ENCODE measurements around the gene SP2. TPM values are rescaled to one million over a fixed set of nuclear protein-coding genes. Genes with fewer than 3 reads are reported as not detected.

Gene SP2
- total and polyA plus RNA-seq, 2 of the 13 experiments (the other 11 are each of a cell fraction or from before 2014, with no cell fraction given): 1.4 to 4.8 TPM

DNA sequence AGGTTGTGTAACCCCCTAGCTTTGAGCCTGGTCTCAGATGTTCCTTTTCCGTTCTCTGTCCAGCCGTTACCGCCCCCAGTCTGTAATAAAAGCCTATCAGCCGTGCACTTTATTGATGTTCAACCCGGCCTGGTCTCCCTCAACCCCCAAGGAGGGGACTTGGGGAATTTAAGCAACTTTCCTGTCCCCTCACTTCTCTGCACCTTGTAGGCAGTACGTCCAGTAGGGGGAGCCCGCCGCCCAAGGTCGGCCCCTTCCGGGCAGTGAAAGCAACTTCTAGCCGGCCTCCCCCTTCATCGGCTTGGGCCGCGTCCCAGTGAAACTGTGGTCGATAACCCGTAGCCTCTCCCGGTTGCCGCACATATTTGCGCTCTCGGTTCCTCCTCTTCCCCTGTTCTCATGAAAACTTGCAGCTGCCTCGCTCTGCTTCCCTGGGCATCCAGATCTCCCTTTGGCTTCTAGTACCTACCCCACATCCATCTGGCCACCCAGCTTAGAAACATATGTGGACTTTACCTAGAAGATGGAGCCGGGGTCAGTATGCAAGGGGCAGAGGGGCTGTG lies 53.2 kb downstream of the SP2 start (continued):
- TF ChIP-seq ZNF546 (CRISPR knock-in tag; conservative IDR thresholded peaks at IDR 0.05): no peak
- TF ChIP-seq ZNF530 (CRISPR knock-in tag; IDR thresholded peaks at IDR 0.05; ENCODE audit: low read depth): no peak
- no peak for TF ChIP-seq ZNF292 (CRISPR knock-in tag; IDR thresholded peaks at IDR 0.05; ENCODE audit: borderline replicate concordance, low read depth)
- no peak for TF ChIP-seq ZC3H4 (CRISPR knock-in tag; IDR thresholded peaks at IDR 0.05; ENCODE audit: borderline replicate concordance)
- peak; percentile 12; the same call in 1 of the 2 replicates for TF ChIP-seq MIXL1 (CRISPR knock-in tag; IDR thresholded peaks at IDR 0.05)
- TF ChIP-seq, protein P1, sequence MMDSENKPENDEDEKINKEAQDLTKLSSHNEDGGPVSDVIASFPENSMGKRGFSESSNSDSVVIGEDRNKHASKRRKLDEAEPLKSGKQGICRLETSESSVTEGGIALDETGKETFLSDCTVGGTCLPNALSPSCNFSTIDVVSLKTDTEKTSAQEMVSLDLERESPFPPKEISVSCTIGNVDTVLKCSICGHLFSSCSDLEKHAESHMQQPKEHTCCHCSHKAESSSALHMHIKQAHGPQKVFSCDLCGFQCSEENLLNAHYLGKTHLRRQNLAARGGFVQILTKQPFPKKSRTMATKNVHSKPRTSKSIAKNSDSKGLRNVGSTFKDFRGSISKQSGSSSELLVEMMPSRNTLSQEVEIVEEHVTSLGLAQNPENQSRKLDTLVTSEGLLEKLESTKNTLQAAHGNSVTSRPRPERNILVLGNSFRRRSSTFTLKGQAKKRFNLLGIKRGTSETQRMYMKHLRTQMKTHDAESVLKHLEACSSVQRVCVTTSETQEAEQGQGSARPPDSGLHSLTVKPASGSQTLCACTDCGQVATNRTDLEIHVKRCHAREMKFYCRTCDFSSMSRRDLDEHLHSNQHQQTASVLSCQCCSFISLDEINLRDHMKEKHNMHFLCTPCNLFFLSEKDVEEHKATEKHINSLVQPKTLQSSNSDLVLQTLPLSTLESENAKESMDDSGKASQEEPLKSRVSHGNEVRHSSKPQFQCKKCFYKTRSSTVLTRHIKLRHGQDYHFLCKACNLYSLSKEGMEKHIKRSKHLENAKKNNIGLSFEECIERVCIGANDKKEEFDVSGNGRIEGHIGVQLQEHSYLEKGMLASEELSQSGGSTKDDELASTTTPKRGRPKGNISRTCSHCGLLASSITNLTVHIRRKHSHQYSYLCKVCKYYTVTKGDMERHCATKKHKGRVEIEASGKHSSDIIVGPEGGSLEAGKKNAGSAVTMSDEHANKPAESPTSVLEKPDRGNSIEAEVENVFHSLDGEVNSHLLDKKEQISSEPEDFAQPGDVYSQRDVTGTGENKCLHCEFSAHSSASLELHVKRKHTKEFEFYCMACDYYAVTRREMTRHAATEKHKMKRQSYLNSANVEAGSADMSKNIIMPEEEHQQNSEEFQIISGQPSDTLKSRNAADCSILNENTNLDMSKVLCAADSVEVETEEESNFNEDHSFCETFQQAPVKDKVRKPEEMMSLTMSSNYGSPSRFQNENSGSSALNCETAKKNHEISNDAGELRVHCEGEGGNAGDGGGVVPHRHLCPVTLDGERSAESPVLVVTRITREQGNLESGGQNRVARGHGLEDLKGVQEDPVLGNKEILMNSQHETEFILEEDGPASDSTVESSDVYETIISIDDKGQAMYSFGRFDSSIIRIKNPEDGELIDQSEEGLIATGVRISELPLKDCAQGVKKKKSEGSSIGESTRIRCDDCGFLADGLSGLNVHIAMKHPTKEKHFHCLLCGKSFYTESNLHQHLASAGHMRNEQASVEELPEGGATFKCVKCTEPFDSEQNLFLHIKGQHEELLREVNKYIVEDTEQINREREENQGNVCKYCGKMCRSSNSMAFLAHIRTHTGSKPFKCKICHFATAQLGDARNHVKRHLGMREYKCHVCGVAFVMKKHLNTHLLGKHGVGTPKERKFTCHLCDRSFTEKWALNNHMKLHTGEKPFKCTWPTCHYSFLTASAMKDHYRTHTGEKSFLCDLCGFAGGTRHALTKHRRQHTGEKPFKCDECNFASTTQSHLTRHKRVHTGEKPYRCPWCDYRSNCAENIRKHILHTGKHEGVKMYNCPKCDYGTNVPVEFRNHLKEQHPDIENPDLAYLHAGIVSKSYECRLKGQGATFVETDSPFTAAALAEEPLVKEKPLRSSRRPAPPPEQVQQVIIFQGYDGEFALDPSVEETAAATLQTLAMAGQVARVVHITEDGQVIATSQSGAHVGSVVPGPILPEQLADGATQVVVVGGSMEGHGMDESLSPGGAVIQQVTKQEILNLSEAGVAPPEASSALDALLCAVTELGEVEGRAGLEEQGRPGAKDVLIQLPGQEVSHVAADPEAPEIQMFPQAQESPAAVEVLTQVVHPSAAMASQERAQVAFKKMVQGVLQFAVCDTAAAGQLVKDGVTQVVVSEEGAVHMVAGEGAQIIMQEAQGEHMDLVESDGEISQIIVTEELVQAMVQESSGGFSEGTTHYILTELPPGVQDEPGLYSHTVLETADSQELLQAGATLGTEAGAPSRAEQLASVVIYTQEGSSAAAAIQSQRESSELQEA (CRISPR knock-in tag; IDR thresholded peaks at IDR 0.05; ENCODE audit: not compliant biosample characterization): no peak
- no peak for TF ChIP-seq HMGA1 (CRISPR knock-in tag; conservative IDR thresholded peaks at IDR 0.05)
- TF ChIP-seq, protein P2, sequence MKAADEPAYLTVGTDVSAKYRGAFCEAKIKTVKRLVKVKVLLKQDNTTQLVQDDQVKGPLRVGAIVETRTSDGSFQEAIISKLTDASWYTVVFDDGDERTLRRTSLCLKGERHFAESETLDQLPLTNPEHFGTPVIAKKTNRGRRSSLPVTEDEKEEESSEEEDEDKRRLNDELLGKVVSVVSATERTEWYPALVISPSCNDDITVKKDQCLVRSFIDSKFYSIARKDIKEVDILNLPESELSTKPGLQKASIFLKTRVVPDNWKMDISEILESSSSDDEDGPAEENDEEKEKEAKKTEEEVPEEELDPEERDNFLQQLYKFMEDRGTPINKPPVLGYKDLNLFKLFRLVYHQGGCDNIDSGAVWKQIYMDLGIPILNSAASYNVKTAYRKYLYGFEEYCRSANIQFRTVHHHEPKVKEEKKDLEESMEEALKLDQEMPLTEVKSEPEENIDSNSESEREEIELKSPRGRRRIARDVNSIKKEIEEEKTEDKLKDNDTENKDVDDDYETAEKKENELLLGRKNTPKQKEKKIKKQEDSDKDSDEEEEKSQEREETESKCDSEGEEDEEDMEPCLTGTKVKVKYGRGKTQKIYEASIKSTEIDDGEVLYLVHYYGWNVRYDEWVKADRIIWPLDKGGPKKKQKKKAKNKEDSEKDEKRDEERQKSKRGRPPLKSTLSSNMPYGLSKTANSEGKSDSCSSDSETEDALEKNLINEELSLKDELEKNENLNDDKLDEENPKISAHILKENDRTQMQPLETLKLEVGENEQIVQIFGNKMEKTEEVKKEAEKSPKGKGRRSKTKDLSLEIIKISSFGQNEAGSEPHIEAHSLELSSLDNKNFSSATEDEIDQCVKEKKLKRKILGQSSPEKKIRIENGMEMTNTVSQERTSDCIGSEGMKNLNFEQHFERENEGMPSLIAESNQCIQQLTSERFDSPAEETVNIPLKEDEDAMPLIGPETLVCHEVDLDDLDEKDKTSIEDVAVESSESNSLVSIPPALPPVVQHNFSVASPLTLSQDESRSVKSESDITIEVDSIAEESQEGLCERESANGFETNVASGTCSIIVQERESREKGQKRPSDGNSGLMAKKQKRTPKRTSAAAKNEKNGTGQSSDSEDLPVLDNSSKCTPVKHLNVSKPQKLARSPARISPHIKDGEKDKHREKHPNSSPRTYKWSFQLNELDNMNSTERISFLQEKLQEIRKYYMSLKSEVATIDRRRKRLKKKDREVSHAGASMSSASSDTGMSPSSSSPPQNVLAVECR (CRISPR knock-in tag; IDR thresholded peaks at IDR 0.05; ENCODE audit: borderline replicate concordance): peak; percentile 38; the same call in 1 of the 2 replicates
- TF ChIP-seq ZNF678 (CRISPR knock-in tag; IDR thresholded peaks at IDR 0.05): no peak
- no peak for TF ChIP-seq RAD51 (IDR thresholded peaks at IDR 0.05; ENCODE audit: borderline replicate concordance)
- peak; percentile 61; the same call in 1 of the 2 replicates for TF ChIP-seq PHF20 (CRISPR knock-in tag; IDR thresholded peaks at IDR 0.05)
- peak; percentile 66; the same call in 1 of the 2 replicates for TF ChIP-seq ZNF350 (CRISPR knock-in tag; IDR thresholded peaks at IDR 0.05; ENCODE audit: borderline replicate concordance, low read depth)
- TF ChIP-seq, protein P3, sequence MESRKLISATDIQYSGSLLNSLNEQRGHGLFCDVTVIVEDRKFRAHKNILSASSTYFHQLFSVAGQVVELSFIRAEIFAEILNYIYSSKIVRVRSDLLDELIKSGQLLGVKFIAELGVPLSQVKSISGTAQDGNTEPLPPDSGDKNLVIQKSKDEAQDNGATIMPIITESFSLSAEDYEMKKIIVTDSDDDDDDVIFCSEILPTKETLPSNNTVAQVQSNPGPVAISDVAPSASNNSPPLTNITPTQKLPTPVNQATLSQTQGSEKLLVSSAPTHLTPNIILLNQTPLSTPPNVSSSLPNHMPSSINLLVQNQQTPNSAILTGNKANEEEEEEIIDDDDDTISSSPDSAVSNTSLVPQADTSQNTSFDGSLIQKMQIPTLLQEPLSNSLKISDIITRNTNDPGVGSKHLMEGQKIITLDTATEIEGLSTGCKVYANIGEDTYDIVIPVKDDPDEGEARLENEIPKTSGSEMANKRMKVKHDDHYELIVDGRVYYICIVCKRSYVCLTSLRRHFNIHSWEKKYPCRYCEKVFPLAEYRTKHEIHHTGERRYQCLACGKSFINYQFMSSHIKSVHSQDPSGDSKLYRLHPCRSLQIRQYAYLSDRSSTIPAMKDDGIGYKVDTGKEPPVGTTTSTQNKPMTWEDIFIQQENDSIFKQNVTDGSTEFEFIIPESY (CRISPR knock-in tag; IDR thresholded peaks at IDR 0.05): 0 out of 2 replicates have a peak, but pooled peaks have one; percentile 11
- peak; percentile 97 for TF ChIP-seq ZNF605 (CRISPR knock-in tag; IDR thresholded peaks at IDR 0.05)
- TF ChIP-seq ZNF562 (CRISPR knock-in tag; IDR thresholded peaks at IDR 0.05; ENCODE audit: borderline replicate concordance): no peak

All from HepG2 (cell line).